GM18867 (cell line): ENCODE results near the gene CSAG3.

Source experiments
- ATAC-seq: cut with Tn5 transposase; IDR thresholded peaks from one replicate; pipeline ENCODE4 v1.9.1; 2021; ENCODE audit warnings: mild to moderate bottlenecking, moderate library complexity; ENCODE audit not compliant: unreplicated experiment

Gene CSAG3

GRCh38 chrX:152806035-152806434, 47.0 kb downstream of the CSAG3 start:
- ATAC-seq: no peak
